Neural cell (in vitro differentiated cells): ENCODE measurements around the gene SEPTIN8. TPM values are rescaled to one million over a fixed set of nuclear protein-coding genes. Genes with fewer than 3 reads are reported as not detected.

Source experiments
- H2AFZ ChIP-seq: fragments of 200-600, 300-800 bp; sonication (generic), shearing (Covaris generic); 2 replicates; pipeline ENCODE4 v1.6.0; 2014; ENCODE audit warnings: low read depth, mild to moderate bottlenecking, antibody characterized with exemption, low read length, moderate library complexity
- H3F3A ChIP-seq: fragments of 200-600 bp; shearing (Covaris generic); 2 replicates; pipeline ENCODE4 v1.6.1; 2016; ENCODE audit warnings: mild to moderate bottlenecking, moderate library complexity, mixed read lengths, antibody characterized with exemption, low read length; ENCODE audit not compliant: insufficient read depth, poor library complexity, severe bottlenecking
- H3K27ac ChIP-seq: fragments of 200-600, 300-800 bp; sonication (generic), shearing (Covaris generic); 2 replicates; pipeline ENCODE4 v1.5.1; 2014; ENCODE audit warnings: mild to moderate bottlenecking, low read length, moderate library complexity
- H3K27me3 ChIP-seq: fragments of 300-800, 200-600 bp; sonication (generic), shearing (Covaris generic); 2 replicates; pipeline ENCODE4 v1.6.0; 2014; ENCODE audit warnings: mild to moderate bottlenecking, low read depth, low read length, moderate library complexity; ENCODE audit not compliant: insufficient read depth
- H3K36me3 ChIP-seq: fragments of 300-800, 200-600 bp; sonication (generic), shearing (Covaris generic); 2 replicates; pipeline ENCODE4 v1.5.1; 2014; ENCODE audit warnings: mild to moderate bottlenecking, antibody characterized with exemption, low read length, moderate library complexity; ENCODE audit not compliant: insufficient read depth
- H3K4me2 ChIP-seq: fragments of 300-800, 200-600 bp; sonication (generic), shearing (Covaris generic); 2 replicates; pipeline ENCODE4 v1.6.0; 2014; ENCODE audit warnings: mild to moderate bottlenecking, low read length
- H3K4me3 ChIP-seq: fragments of 300-800, 200-600 bp; sonication (generic), shearing (Covaris generic); 2 replicates; pipeline ENCODE4 v1.5.1; 2014; ENCODE audit warnings: mild to moderate bottlenecking, low read length, moderate library complexity
- H3K79me2 ChIP-seq: fragments of 200-600 bp; shearing (Covaris generic); replicated peaks from 2 replicates; pipeline ENCODE4 v1.6.0; 2014; ENCODE audit warnings: mild to moderate bottlenecking, low read length, moderate library complexity; ENCODE audit not compliant: insufficient read depth
- H3K9ac ChIP-seq: fragments of 300-800, 200-600 bp; sonication (generic), shearing (Covaris generic); 2 replicates; pipeline ENCODE4 v1.6.1; 2016; ENCODE audit warnings: mild to moderate bottlenecking, low read length, mixed read lengths
- H3K9me2 ChIP-seq: fragments of 200-600 bp; shearing (Covaris generic); 2 replicates; pipeline ENCODE4 v1.6.1; 2016; ENCODE audit warnings: mild to moderate bottlenecking, low read length, mixed read lengths; ENCODE audit not compliant: insufficient read depth
- H3K9me3 ChIP-seq: fragments of 200-600, 300-800 bp; sonication (generic), shearing (Covaris generic); 2 replicates; pipeline ENCODE4 v1.6.1; 2016; ENCODE audit warnings: mild to moderate bottlenecking, mixed run types, low read length, moderate library complexity, mixed read lengths
- H4K20me1 ChIP-seq: fragments of 200-600 bp; shearing (Covaris generic); 2 replicates; pipeline ENCODE4 v1.6.1; 2016; ENCODE audit warnings: mild to moderate bottlenecking, mixed run types; ENCODE audit not compliant: insufficient read depth
- CTCF ChIP-seq: fragments of 450-650 bp; IDR thresholded peaks from 2 replicates; pipeline ENCODE4 v1.5.1; 2014; ENCODE audit warnings: antibody characterized with exemption, mild to moderate bottlenecking, moderate library complexity; ENCODE audit not compliant: poor library complexity, severe bottlenecking
- EP300 ChIP-seq: fragments of 450-650 bp; conservative IDR thresholded peaks from 2 replicates; pipeline ENCODE4 v1.6.1; 2014; ENCODE audit warnings: antibody characterized with exemption, mild to moderate bottlenecking, moderate library complexity; ENCODE audit not compliant: poor library complexity, severe bottlenecking
- EZH2 ChIP-seq: fragments of 200-600, 300-800 bp; shearing (Covaris generic), sonication (generic); IDR thresholded peaks from 2 replicates; pipeline ENCODE4 v1.6.1; 2014; ENCODE audit warnings: antibody characterized with exemption, low read length, borderline replicate concordance, mild to moderate bottlenecking; ENCODE audit not compliant: insufficient read depth, poor library complexity, severe bottlenecking
- MXI1 ChIP-seq: fragments of 450-650 bp; conservative IDR thresholded peaks from 2 replicates; pipeline ENCODE4 v1.6.1; 2014; ENCODE audit warnings: antibody characterized with exemption, mild to moderate bottlenecking; ENCODE audit not compliant: poor library complexity, severe bottlenecking
- POLR2AphosphoS5 ChIP-seq: IDR thresholded peaks from 2 replicates; pipeline ENCODE4 v1.6.1; 2012
- RAD21 ChIP-seq: fragments of 450-650 bp; conservative IDR thresholded peaks from 2 replicates; pipeline ENCODE4 v1.6.1; 2014; ENCODE audit warnings: antibody characterized with exemption, mild to moderate bottlenecking, moderate library complexity
- SMC3 ChIP-seq: fragments of 450-650 bp; conservative IDR thresholded peaks from 2 replicates; pipeline ENCODE4 v1.6.1; 2014; ENCODE audit warnings: antibody characterized with exemption, mild to moderate bottlenecking, moderate library complexity; ENCODE audit not compliant: poor library complexity
- TAF1 ChIP-seq: IDR thresholded peaks from 2 replicates; pipeline ENCODE4 v1.6.1; 2012; ENCODE audit warnings: low read depth
- polyA plus RNA-seq: library from polyadenylated mRNA; depleted of rRNA; stranded (reverse); fragments of >200 nt; gene quantifications from 2 replicates; pipeline ENCODE4 v1.2.3, GENCODE V29; 2014
- TF ChIP-seq, protein P1 (sequence below): IDR thresholded peaks from 2 replicates; pipeline ENCODE4 v1.6.1; 2012; ENCODE audit warnings: borderline replicate concordance

Gene SEPTIN8
- polyA plus RNA-seq, 1 donor from 2014 or later, result 37.7 TPM

- Histone ChIP-seq H3K9ac (no peak overlapping the region), H2AFZ (no peak overlapping the region), H3K36me3 (no peaks in the 10 kb centered on the region), H4K20me1 (no peaks in the 10 kb centered on the region), H3F3A (no peaks in the 10 kb centered on the region), H3K9me3 (no peaks in the 10 kb centered on the region), H3K27me3 (peaks cover 28% of the 10 kb centered on the region), H3K9me2 (no peaks in the 10 kb centered on the region), H3K4me3 (no peak overlapping the region), H3K79me2 (no peaks in the 10 kb centered on the region), H3K27ac (no peak overlapping the region), H3K4me2 (no peak overlapping the region)
- TF ChIP-seq RAD21 (no peak), TAF1 (no peak), EP300 (no peak), POLR2AphosphoS5 (no peak), MXI1 (no peak), EZH2 (no peak), CTCF (no peak), SMC3 (no peak)
- TF ChIP-seq, protein P1, sequence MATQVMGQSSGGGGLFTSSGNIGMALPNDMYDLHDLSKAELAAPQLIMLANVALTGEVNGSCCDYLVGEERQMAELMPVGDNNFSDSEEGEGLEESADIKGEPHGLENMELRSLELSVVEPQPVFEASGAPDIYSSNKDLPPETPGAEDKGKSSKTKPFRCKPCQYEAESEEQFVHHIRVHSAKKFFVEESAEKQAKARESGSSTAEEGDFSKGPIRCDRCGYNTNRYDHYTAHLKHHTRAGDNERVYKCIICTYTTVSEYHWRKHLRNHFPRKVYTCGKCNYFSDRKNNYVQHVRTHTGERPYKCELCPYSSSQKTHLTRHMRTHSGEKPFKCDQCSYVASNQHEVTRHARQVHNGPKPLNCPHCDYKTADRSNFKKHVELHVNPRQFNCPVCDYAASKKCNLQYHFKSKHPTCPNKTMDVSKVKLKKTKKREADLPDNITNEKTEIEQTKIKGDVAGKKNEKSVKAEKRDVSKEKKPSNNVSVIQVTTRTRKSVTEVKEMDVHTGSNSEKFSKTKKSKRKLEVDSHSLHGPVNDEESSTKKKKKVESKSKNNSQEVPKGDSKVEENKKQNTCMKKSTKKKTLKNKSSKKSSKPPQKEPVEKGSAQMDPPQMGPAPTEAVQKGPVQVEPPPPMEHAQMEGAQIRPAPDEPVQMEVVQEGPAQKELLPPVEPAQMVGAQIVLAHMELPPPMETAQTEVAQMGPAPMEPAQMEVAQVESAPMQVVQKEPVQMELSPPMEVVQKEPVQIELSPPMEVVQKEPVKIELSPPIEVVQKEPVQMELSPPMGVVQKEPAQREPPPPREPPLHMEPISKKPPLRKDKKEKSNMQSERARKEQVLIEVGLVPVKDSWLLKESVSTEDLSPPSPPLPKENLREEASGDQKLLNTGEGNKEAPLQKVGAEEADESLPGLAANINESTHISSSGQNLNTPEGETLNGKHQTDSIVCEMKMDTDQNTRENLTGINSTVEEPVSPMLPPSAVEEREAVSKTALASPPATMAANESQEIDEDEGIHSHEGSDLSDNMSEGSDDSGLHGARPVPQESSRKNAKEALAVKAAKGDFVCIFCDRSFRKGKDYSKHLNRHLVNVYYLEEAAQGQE, result no peak
Observed at GRCh38 chr5:132808866-132809265, 31.8 kb upstream of the SEPTIN8 start.

DNA sequence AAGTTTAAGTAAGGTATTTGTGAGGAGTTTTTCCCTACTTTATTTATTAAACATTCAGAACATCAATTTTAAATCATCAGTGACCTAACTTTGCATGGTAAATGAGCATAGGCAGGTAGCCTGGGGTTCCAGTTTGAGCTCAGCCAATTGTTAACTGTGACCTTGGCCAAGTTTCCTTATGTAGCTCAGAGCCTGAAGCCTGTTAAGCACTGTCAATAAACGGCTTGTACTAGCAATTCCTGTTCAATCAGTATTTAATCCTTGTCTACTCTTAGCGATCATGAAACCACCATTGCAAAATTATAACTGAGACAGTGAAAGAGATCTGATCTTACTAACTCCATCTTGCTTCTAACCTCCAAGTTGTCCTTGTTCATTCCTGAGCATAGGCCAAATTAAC is 31.4 kb upstream of the SEPTIN8 start:
- no peak overlapping the region for H3K4me2 ChIP-seq
- H3K9me3 ChIP-seq, result no peaks in the 10 kb centered on the region
- no peak overlapping the region for H2AFZ ChIP-seq
- H3K4me3 ChIP-seq, result no peak overlapping the region
- peaks cover 24% of the 10 kb centered on the region for H3K27me3 ChIP-seq
- H3F3A ChIP-seq, result no peaks in the 10 kb centered on the region
- H4K20me1 ChIP-seq, result no peaks in the 10 kb centered on the region
- TF ChIP-seq EP300, result no peak
- no peak for TF ChIP-seq RAD21
- TF ChIP-seq TAF1, result no peak
- TF ChIP-seq MXI1, result no peak
- no peak for TF ChIP-seq EZH2
- TF ChIP-seq SMC3, result no peak
- TF ChIP-seq, protein P1, result no peak
- TF ChIP-seq CTCF, result no peak
- no peak for TF ChIP-seq POLR2AphosphoS5
- H3K9me2 ChIP-seq, result no peaks in the 10 kb centered on the region
- H3K9ac ChIP-seq, result no peak overlapping the region
- H3K27ac ChIP-seq, result no peak overlapping the region
- H3K36me3 ChIP-seq, result no peaks in the 10 kb centered on the region
- no peaks in the 10 kb centered on the region for H3K79me2 ChIP-seq
